PC-3 (cell line): Measurements from ENCODE around the gene C12orf54.

Experiments
- EZH2 ChIP-seq: fragments of 300-600 bp; sonication (generic); IDR thresholded peaks from one replicate; pipeline ENCODE4 v1.6.1; 2017; ENCODE audit warnings: antibody characterized with exemption, mild to moderate bottlenecking, low read length; ENCODE audit not compliant: unreplicated experiment
- EZH2phosphoT487 ChIP-seq: fragments of 300-600 bp; sonication (generic); IDR thresholded peaks from 2 replicates; pipeline ENCODE4 v1.6.1; 2018; ENCODE audit warnings: mild to moderate bottlenecking, antibody characterized with exemption, low read length, borderline replicate concordance
- TF ChIP-seq, protein P1 (sequence below): fragments of 300-600 bp; sonication (generic); conservative IDR thresholded peaks from 2 replicates; pipeline ENCODE4 v1.5.1; 2017; ENCODE audit warnings: antibody characterized with exemption, low read depth, mild to moderate bottlenecking, low read length

DNA sequence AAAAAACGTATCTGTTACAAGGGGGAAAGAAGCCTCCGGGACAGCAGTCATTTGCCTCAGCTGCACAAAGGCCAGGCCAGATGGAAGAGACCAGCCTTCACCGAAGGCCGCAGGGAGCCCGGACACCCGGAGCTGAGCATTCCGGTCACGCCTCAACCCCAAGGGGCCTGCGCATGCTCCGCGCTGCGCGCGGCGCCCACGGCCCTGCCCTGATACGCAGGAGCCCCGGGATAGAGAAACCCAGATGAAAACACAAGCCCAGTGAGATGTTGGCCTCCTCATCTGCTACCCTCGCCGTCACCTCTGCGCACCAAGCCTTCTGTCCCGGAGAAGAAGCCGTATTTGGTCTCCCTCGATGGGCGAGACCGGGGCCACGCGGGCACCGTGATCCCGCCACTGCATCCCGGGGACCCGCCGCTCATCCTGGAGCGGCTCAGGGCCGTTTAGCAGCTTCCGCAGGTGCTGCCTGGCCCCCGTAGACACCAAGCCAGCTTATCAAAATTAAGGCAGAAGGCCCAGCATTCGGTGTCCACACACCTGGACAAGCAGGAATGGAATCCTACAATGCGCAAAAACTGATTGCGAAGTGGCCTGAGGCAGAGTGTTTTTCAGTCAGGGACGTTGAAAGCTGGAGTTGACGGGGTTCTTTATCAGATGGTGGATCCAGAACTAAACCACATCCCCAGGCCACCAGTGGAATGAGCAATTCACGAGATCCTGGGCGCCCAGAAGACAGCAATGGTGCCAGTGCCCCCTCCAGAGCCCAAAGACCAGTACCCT, 45.8 kb downstream of the C12orf54 start:
- TF ChIP-seq EZH2phosphoT487 (no peak), EZH2 (no peak)
- TF ChIP-seq, protein P1, sequence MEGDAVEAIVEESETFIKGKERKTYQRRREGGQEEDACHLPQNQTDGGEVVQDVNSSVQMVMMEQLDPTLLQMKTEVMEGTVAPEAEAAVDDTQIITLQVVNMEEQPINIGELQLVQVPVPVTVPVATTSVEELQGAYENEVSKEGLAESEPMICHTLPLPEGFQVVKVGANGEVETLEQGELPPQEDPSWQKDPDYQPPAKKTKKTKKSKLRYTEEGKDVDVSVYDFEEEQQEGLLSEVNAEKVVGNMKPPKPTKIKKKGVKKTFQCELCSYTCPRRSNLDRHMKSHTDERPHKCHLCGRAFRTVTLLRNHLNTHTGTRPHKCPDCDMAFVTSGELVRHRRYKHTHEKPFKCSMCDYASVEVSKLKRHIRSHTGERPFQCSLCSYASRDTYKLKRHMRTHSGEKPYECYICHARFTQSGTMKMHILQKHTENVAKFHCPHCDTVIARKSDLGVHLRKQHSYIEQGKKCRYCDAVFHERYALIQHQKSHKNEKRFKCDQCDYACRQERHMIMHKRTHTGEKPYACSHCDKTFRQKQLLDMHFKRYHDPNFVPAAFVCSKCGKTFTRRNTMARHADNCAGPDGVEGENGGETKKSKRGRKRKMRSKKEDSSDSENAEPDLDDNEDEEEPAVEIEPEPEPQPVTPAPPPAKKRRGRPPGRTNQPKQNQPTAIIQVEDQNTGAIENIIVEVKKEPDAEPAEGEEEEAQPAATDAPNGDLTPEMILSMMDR: no peak
